ENCODE measurements around the gene UBE2U. TPM values are rescaled to one million over a fixed set of nuclear protein-coding genes. Genes with fewer than 3 reads are reported as not detected.
A peak's percentile ranks its signal among the peaks of the same experiment; 100 is the strongest.

UBE2U gene
- total RNA-seq, 1 donor from 2014 or later = not detected

- peaks cover 3% of the 10 kb centered on the region for H3K9me3 Mint-ChIP-seq
Observed at GRCh38 chr1:64280001-64280400, 76.6 kb downstream of the UBE2U start.

GRCh38 chr1:64282351-64282750 is 78.9 kb downstream of the UBE2U start:
- Mint-ChIP-seq H3K27me3 (ENCODE audit: low read depth) (no peaks in the 10 kb centered on the region), H3K27ac (peak overlapping the region; percentile 80)
- TF ChIP-seq CTCF (IDR thresholded peaks at IDR 0.05; ENCODE audit: unreplicated experiment) = no peak

More at GRCh38 chr1:64280001-64280400, 76.6 kb downstream of the UBE2U start:
- Mint-ChIP-seq H3K27ac (no peak overlapping the region), H3K36me3 (no peaks in the 10 kb centered on the region), H3K4me3 (no peak overlapping the region), H3K4me1 (peaks cover 29% of the 10 kb centered on the region), H3K27me3 (ENCODE audit: low read depth) (peaks cover 2% of the 10 kb centered on the region)
- DNase-seq (ENCODE audit: low spot score in 2 of 2, unreplicated experiment in 2 of 2) = no peak
- no peak for TF ChIP-seq CTCF (IDR thresholded peaks at IDR 0.05; ENCODE audit: unreplicated experiment)

GRCh38 chr1:64287071-64287470 is 83.6 kb downstream of the UBE2U start:
- H3K36me3 Mint-ChIP-seq = no peaks in the 10 kb centered on the region
- no peak overlapping the region for H3K27ac Mint-ChIP-seq
- no peak for DNase-seq (ENCODE audit: low spot score in 2 of 2, unreplicated experiment in 2 of 2)
- TF ChIP-seq CTCF (IDR thresholded peaks at IDR 0.05; ENCODE audit: unreplicated experiment) = no peak
- no peaks in the 10 kb centered on the region for H3K9me3 Mint-ChIP-seq
- H3K27me3 Mint-ChIP-seq (ENCODE audit: low read depth) = peaks cover 2% of the 10 kb centered on the region
- H3K4me1 Mint-ChIP-seq = peaks cover 17% of the 10 kb centered on the region
- H3K4me3 Mint-ChIP-seq = no peak overlapping the region

More at GRCh38 chr1:64282351-64282750, 78.9 kb downstream of the UBE2U start:
- H3K4me3 Mint-ChIP-seq = no peak overlapping the region
- H3K4me1 Mint-ChIP-seq = peaks cover 31% of the 10 kb centered on the region
- H3K9me3 Mint-ChIP-seq = no peaks in the 10 kb centered on the region
- DNase-seq (ENCODE audit: low spot score in 2 of 2, unreplicated experiment in 2 of 2) = peak; percentile 56 to 68
- H3K36me3 Mint-ChIP-seq = no peaks in the 10 kb centered on the region

GRCh38 chr1:64290420-64290819 is 87.0 kb downstream of the UBE2U start:
- no peak for TF ChIP-seq CTCF (IDR thresholded peaks at IDR 0.05; ENCODE audit: unreplicated experiment)
- Mint-ChIP-seq H3K9me3 (peaks cover 5% of the 10 kb centered on the region), H3K27me3 (ENCODE audit: low read depth) (peaks cover 2% of the 10 kb centered on the region), H3K4me1 (peaks cover 6% of the 10 kb centered on the region), H3K27ac (no peak overlapping the region), H3K4me3 (no peak overlapping the region), H3K36me3 (no peaks in the 10 kb centered on the region)
- no peak for DNase-seq (ENCODE audit: low spot score in 2 of 2, unreplicated experiment in 2 of 2)

GRCh38 chr1:64291931-64292330 is 88.5 kb downstream of the UBE2U start:
- no peak for TF ChIP-seq CTCF (IDR thresholded peaks at IDR 0.05; ENCODE audit: unreplicated experiment)
- Mint-ChIP-seq H3K27ac (no peak overlapping the region), H3K4me1 (peaks cover 6% of the 10 kb centered on the region), H3K27me3 (ENCODE audit: low read depth) (peaks cover 2% of the 10 kb centered on the region), H3K9me3 (peaks cover 9% of the 10 kb centered on the region), H3K4me3 (no peak overlapping the region), H3K36me3 (no peaks in the 10 kb centered on the region)
- no peak for DNase-seq (ENCODE audit: low spot score in 2 of 2, unreplicated experiment in 2 of 2)

- H3K27ac Mint-ChIP-seq = no peak overlapping the region
- no peak for TF ChIP-seq CTCF (IDR thresholded peaks at IDR 0.05; ENCODE audit: unreplicated experiment)
- H3K27me3 Mint-ChIP-seq (ENCODE audit: low read depth) = peaks cover 2% of the 10 kb centered on the region
- H3K4me3 Mint-ChIP-seq = no peak overlapping the region
- H3K4me1 Mint-ChIP-seq = peaks cover 6% of the 10 kb centered on the region
- peaks cover 14% of the 10 kb centered on the region for H3K9me3 Mint-ChIP-seq
- no peaks in the 10 kb centered on the region for H3K36me3 Mint-ChIP-seq
- DNase-seq (ENCODE audit: low spot score in 2 of 2, unreplicated experiment in 2 of 2) = no peak
Observed at GRCh38 chr1:64292399-64292798, 89.0 kb downstream of the UBE2U start.
